ENCODE measurements around the gene ICAM1.

DNA sequence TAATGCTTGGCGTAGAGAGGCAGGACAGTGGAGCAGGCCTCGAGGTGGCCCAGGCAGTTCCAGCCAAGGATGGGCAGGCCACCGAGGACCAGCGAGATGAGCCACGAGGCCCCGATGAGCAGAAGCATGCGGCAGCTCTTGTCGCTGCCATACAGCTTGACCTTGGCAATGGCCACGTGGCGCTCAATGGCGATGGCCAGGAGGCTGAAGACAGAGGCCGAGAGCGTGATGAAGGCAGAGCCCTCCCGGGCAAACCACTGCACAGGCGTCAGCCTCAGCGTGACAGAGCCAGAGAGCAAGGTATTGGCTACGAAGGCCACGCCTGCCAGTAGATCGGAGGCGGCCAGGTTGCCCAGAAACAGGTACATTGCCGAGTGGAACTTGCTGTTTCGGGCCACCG is 46.6 kb upstream of the ICAM1 start:
- TF ChIP-seq, protein P1, sequence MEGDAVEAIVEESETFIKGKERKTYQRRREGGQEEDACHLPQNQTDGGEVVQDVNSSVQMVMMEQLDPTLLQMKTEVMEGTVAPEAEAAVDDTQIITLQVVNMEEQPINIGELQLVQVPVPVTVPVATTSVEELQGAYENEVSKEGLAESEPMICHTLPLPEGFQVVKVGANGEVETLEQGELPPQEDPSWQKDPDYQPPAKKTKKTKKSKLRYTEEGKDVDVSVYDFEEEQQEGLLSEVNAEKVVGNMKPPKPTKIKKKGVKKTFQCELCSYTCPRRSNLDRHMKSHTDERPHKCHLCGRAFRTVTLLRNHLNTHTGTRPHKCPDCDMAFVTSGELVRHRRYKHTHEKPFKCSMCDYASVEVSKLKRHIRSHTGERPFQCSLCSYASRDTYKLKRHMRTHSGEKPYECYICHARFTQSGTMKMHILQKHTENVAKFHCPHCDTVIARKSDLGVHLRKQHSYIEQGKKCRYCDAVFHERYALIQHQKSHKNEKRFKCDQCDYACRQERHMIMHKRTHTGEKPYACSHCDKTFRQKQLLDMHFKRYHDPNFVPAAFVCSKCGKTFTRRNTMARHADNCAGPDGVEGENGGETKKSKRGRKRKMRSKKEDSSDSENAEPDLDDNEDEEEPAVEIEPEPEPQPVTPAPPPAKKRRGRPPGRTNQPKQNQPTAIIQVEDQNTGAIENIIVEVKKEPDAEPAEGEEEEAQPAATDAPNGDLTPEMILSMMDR (IDR thresholded peaks at IDR 0.05), result no peak
- no peak for TF ChIP-seq POLR2A (IDR thresholded peaks at IDR 0.05)

All from body of pancreas (tissue), 4 donors.